HepG2 (cell line): ENCODE data around the gene SRCAP. TPM values are rescaled to one million over a fixed set of nuclear protein-coding genes. Genes with fewer than 3 reads are reported as not detected.

Experiments used
- CBX2 ChIP-seq, 2 experiments: fragments of 200-600 bp in 1 of 2; sonication (generic); formaldehyde crosslinking in 1 of 2; IDR thresholded peaks; 2 replicates each; pipeline versions ENCODE4 v1.7.0 to v1.8.1; 2018 to 2022; ENCODE audit warnings: low read depth in 2 of 2, low read length in 1 of 2, mild to moderate bottlenecking in 1 of 2, missing genetic modification reagents in 1 of 2
- GPBP1L1 ChIP-seq: sonication (generic); formaldehyde crosslinking; IDR thresholded peaks from 2 replicates; pipeline ENCODE4 v1.5.0; 2020; ENCODE audit warnings: mild to moderate bottlenecking, missing genetic modification reagents
- KLF12 ChIP-seq: sonication (generic); formaldehyde crosslinking; IDR thresholded peaks from 2 replicates; pipeline ENCODE4 v1.4.0; 2020; ENCODE audit warnings: missing genetic modification reagents, borderline replicate concordance
- NCOA5 ChIP-seq: sonication (generic); formaldehyde crosslinking; IDR thresholded peaks from 2 replicates; pipeline ENCODE4 v1.4.0; 2020; ENCODE audit warnings: missing genetic modification reagents
- ZFP62 ChIP-seq: sonication (generic); formaldehyde crosslinking; IDR thresholded peaks from 2 replicates; pipeline ENCODE4 v1.4.0; 2020; ENCODE audit warnings: missing genetic modification reagents
- ZNF292 ChIP-seq: sonication (generic); formaldehyde crosslinking; IDR thresholded peaks from 2 replicates; pipeline ENCODE4 v1.8.1; 2022; ENCODE audit warnings: mild to moderate bottlenecking, low read depth, missing genetic modification reagents, borderline replicate concordance
- polyA plus RNA-seq, 8 experiments: library from polyadenylated mRNA; depleted of rRNA in 3 of 8; stranded (reverse) in 7 of 8; unstranded in 1 of 8; fragments of >200 nt; fragmentation: Illumina TruSeq in 4 of 8; extraction: Trizol in 4 of 8; gene quantifications; 2 replicates each; pipeline versions ENCODE4 v1.2.1 to v1.2.3, GENCODE V29; 2011 to 2016; ENCODE audit warnings: low read depth in 4 of 8, missing spikeins in 1 of 8, mixed read lengths in 1 of 8; ENCODE audit not compliant: insufficient read depth in 1 of 8
- total RNA-seq, 5 experiments: library from RNA; depleted of rRNA; stranded (reverse); fragments of >200 nt; fragmentation: Illumina TruSeq; extraction: Trizol; gene quantifications; 2 replicates each; pipeline ENCODE4 v1.2.3, GENCODE V29; 2016; ENCODE audit warnings: low read depth in 1 of 5
- TF ChIP-seq, protein P1 (sequence below): sonication (generic); formaldehyde crosslinking; IDR thresholded peaks from 2 replicates; pipeline ENCODE4 v1.5.0; 2020; ENCODE audit warnings: missing genetic modification reagents
- TF ChIP-seq, protein P2 (sequence below), 2 experiments: sonication (generic) in 1 of 2; formaldehyde crosslinking in 1 of 2; IDR thresholded peaks; 2 replicates each; pipeline versions ENCODE4 v1.6.1 to v1.9.0; 2014 to 2022; ENCODE audit warnings: antibody characterized with exemption in 1 of 2, borderline replicate concordance in 1 of 2, inconsistent platforms in 1 of 2, low read depth in 1 of 2, missing genetic modification reagents in 1 of 2
- TF ChIP-seq, protein P3 (sequence below): sonication (generic); formaldehyde crosslinking; IDR thresholded peaks from 2 replicates; pipeline ENCODE4 v1.4.0; 2020; ENCODE audit warnings: missing genetic modification reagents

Gene SRCAP
- total and polyA plus RNA-seq, 2 of the 13 experiments (the other 11 are each of a cell fraction or from before 2014, with no cell fraction given) = 4.9 to 9.0 TPM

GRCh38 chr16:30698139-30698815, 694 bp upstream of the SRCAP start (continued):
- TF ChIP-seq, protein P1, sequence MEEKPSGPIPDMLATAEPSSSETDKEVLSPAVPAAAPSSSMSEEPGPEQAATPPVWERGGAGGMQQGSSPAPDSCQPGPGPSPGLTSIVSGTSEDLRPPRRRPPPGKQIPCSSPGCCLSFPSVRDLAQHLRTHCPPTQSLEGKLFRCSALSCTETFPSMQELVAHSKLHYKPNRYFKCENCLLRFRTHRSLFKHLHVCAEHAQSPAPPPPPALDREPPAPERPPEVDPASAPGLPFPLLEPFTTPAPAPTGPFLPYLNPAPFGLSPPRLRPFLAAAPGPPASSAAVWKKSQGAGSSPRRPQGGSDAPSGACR (CRISPR knock-in tag) = peak; percentile 92
- no peak for TF ChIP-seq ZFP62 (CRISPR knock-in tag)
- no peak for TF ChIP-seq NCOA5
- 0 out of 2 replicates have a peak, but pooled peaks have one; percentile 10 for TF ChIP-seq ZNF292 (CRISPR knock-in tag)
- TF ChIP-seq, protein P2, sequence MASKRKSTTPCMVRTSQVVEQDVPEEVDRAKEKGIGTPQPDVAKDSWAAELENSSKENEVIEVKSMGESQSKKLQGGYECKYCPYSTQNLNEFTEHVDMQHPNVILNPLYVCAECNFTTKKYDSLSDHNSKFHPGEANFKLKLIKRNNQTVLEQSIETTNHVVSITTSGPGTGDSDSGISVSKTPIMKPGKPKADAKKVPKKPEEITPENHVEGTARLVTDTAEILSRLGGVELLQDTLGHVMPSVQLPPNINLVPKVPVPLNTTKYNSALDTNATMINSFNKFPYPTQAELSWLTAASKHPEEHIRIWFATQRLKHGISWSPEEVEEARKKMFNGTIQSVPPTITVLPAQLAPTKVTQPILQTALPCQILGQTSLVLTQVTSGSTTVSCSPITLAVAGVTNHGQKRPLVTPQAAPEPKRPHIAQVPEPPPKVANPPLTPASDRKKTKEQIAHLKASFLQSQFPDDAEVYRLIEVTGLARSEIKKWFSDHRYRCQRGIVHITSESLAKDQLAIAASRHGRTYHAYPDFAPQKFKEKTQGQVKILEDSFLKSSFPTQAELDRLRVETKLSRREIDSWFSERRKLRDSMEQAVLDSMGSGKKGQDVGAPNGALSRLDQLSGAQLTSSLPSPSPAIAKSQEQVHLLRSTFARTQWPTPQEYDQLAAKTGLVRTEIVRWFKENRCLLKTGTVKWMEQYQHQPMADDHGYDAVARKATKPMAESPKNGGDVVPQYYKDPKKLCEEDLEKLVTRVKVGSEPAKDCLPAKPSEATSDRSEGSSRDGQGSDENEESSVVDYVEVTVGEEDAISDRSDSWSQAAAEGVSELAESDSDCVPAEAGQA (IDR thresholded peaks at IDR 0.05; ENCODE audit: low read depth) = peak; percentile 98
- TF ChIP-seq, protein P2 (CRISPR knock-in tag; IDR thresholded peaks at IDR 0.05; ENCODE audit: borderline replicate concordance) = 0 out of 2 replicates have a peak, but pooled peaks have one; percentile 43
- no peak for TF ChIP-seq KLF12 (CRISPR knock-in tag)
- TF ChIP-seq CBX2 (IDR thresholded peaks at IDR 0.05; ENCODE audit: low read depth, low read length) = no peak
- TF ChIP-seq CBX2 (CRISPR knock-in tag; IDR thresholded peaks at IDR 0.05; ENCODE audit: low read depth) = 0 out of 2 replicates have a peak, but pooled peaks have one; percentile 16
- TF ChIP-seq GPBP1L1 (CRISPR knock-in tag) = no peak
- TF ChIP-seq, protein P3, sequence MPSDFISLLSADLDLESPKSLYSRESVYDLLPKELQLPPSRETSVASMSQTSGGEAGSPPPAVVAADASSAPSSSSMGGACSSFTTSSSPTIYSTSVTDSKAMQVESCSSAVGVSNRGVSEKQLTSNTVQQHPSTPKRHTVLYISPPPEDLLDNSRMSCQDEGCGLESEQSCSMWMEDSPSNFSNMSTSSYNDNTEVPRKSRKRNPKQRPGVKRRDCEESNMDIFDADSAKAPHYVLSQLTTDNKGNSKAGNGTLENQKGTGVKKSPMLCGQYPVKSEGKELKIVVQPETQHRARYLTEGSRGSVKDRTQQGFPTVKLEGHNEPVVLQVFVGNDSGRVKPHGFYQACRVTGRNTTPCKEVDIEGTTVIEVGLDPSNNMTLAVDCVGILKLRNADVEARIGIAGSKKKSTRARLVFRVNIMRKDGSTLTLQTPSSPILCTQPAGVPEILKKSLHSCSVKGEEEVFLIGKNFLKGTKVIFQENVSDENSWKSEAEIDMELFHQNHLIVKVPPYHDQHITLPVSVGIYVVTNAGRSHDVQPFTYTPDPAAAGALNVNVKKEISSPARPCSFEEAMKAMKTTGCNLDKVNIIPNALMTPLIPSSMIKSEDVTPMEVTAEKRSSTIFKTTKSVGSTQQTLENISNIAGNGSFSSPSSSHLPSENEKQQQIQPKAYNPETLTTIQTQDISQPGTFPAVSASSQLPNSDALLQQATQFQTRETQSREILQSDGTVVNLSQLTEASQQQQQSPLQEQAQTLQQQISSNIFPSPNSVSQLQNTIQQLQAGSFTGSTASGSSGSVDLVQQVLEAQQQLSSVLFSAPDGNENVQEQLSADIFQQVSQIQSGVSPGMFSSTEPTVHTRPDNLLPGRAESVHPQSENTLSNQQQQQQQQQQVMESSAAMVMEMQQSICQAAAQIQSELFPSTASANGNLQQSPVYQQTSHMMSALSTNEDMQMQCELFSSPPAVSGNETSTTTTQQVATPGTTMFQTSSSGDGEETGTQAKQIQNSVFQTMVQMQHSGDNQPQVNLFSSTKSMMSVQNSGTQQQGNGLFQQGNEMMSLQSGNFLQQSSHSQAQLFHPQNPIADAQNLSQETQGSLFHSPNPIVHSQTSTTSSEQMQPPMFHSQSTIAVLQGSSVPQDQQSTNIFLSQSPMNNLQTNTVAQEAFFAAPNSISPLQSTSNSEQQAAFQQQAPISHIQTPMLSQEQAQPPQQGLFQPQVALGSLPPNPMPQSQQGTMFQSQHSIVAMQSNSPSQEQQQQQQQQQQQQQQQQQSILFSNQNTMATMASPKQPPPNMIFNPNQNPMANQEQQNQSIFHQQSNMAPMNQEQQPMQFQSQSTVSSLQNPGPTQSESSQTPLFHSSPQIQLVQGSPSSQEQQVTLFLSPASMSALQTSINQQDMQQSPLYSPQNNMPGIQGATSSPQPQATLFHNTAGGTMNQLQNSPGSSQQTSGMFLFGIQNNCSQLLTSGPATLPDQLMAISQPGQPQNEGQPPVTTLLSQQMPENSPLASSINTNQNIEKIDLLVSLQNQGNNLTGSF (CRISPR knock-in tag) = peak; percentile 12; the same call in 1 of the 2 replicates
